ENCODE results near the gene TIAM2. TPM values are rescaled to one million over a fixed set of nuclear protein-coding genes. Genes with fewer than 3 reads are reported as not detected.

Gene TIAM2
- total and polyA plus RNA-seq, 2 donors (not counting 3 experiments of a cell fraction or from before 2014, with no cell fraction given): 9.6 to 18.5 TPM

DNA sequence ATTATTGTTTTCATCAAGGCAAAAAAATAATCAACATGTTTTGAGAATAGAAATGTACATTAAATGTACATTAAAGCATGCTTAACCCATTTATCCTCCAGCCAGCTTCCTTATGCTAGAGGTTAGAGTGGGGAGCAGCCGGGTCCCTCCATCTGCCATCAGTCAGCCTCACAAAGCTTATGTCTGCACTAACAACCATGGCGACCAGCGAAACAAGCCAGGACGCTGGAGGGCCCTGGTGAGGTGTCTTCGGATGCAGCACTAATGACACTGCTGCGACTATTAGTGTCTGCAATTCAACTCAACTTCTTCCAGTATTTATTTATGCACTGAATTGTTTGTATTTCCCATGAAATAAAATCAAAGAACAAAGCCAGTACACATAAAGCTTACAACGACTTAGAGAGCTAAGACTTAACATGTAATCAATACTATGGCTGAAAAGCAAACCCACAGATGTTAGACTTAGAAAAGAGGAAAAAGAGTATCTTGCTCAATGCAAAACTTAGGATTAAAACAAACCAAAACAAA, 275.5 kb downstream of the TIAM2 start:
- H3K79me2 ChIP-seq (ENCODE audit: control insufficient read depth, insufficient read depth, low read length): peaks cover 18% of the 10 kb centered on the region
- peaks cover 0 to 4% of the 10 kb centered on the region in 2 experiments for H3K36me3 ChIP-seq (ENCODE audit: control insufficient read depth in 2 of 2, extremely low read depth in 1 of 2, insufficient read depth in 2 of 2, low read length in 2 of 2)
- no peaks in the 10 kb centered on the region for H3K27me3 ChIP-seq (ENCODE audit: control insufficient read depth in 2 of 2, insufficient read depth in 2 of 2, low read length in 2 of 2)
- no peak for TF ChIP-seq POLR2AphosphoS5 (IDR thresholded peaks at IDR 0.05; ENCODE audit: insufficient read depth, low read depth, low read length)
- TF ChIP-seq MYC (IDR thresholded peaks at IDR 0.05; ENCODE audit: low read depth, low read length): no peak
- TF ChIP-seq, protein P1, sequence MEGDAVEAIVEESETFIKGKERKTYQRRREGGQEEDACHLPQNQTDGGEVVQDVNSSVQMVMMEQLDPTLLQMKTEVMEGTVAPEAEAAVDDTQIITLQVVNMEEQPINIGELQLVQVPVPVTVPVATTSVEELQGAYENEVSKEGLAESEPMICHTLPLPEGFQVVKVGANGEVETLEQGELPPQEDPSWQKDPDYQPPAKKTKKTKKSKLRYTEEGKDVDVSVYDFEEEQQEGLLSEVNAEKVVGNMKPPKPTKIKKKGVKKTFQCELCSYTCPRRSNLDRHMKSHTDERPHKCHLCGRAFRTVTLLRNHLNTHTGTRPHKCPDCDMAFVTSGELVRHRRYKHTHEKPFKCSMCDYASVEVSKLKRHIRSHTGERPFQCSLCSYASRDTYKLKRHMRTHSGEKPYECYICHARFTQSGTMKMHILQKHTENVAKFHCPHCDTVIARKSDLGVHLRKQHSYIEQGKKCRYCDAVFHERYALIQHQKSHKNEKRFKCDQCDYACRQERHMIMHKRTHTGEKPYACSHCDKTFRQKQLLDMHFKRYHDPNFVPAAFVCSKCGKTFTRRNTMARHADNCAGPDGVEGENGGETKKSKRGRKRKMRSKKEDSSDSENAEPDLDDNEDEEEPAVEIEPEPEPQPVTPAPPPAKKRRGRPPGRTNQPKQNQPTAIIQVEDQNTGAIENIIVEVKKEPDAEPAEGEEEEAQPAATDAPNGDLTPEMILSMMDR (IDR thresholded peaks at IDR 0.05; ENCODE audit: extremely low read depth in 1 of 2, insufficient read depth in 1 of 2, low read depth in 1 of 2, low read length in 2 of 2): no peak
- no peak for TF ChIP-seq POLR2A (IDR thresholded peaks at IDR 0.05; ENCODE audit: low read depth, low read length)
- TF ChIP-seq, protein P2, sequence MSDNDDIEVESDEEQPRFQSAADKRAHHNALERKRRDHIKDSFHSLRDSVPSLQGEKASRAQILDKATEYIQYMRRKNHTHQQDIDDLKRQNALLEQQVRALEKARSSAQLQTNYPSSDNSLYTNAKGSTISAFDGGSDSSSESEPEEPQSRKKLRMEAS (IDR thresholded peaks at IDR 0.05; ENCODE audit: insufficient read depth, insufficient read length): no peak
- no peak for TF ChIP-seq FOS (IDR thresholded peaks at IDR 0.05; ENCODE audit: borderline replicate concordance, insufficient read depth, low read length)
- no peak for TF ChIP-seq GATA2 (IDR thresholded peaks at IDR 0.05; ENCODE audit: insufficient read depth, insufficient read length, low read depth, low read length)
- no peak for TF ChIP-seq EZH2 (IDR thresholded peaks at IDR 0.05; ENCODE audit: borderline replicate concordance, low read depth, low read length, severe bottlenecking)
- no peak for TF ChIP-seq JUN (IDR thresholded peaks at IDR 0.05; ENCODE audit: borderline replicate concordance, insufficient read depth, insufficient read length, low read depth)
- intact Hi-C loops (cut with micrococcal nuclease) (no loop called here), dilution Hi-C loops (cut with MboI; ENCODE audit: extremely low pct_ligation_motif_present, low sequenced_read_pairs) (no loop called here)
- no peak overlapping the region for H2AFZ ChIP-seq (ENCODE audit: low read depth, low read length)
- H4K20me1 ChIP-seq (replicated peaks; ENCODE audit: control insufficient read depth, extremely low read depth, insufficient read depth, low read length): no peaks in the 10 kb centered on the region
- ChIA-PET CTCF (interaction anchor here (0.8 to 1.7 kb wide), 3 partner anchors 28 to 343 kb away, joined by 3 to 4 read pairs (median 3); no protein-coding TSS in a partner anchor), POLR2A (interaction anchor here (0.6 kb wide), 1 partner anchor 343 kb away, joined by 5 read pairs; no protein-coding TSS in a partner anchor)
- no peaks in the 10 kb centered on the region for H3K9me1 ChIP-seq (replicated peaks; ENCODE audit: control insufficient read depth, extremely low read depth, insufficient read depth, low read length)
- no peaks in the 10 kb centered on the region for H3K9me3 ChIP-seq (replicated peaks; ENCODE audit: control insufficient read depth, insufficient read depth, low read length)
- H3K4me3 ChIP-seq (replicated peaks in 1 of 3; ENCODE audit: insufficient read depth in 1 of 3, low read depth in 1 of 3, low read length in 3 of 3): no peak overlapping the region
- no peak overlapping the region for H3K9ac ChIP-seq (replicated peaks; ENCODE audit: extremely low read depth, insufficient read depth, low read length)
- no peak for FAIRE-seq
- H3K27ac ChIP-seq (ENCODE audit: insufficient read depth, low read depth, low read length): no peak overlapping the region
- BruUV-seq (replicated peaks): no TSS peak
- H3K4me1 ChIP-seq (ENCODE audit: control insufficient read depth, extremely low read depth, insufficient read depth, low read length): peaks cover 30% of the 10 kb centered on the region
- H3K4me2 ChIP-seq (ENCODE audit: insufficient read depth, low read length): no peak overlapping the region
- DNase-seq (ENCODE audit: low read depth, low spot score): no peak

Measured in endothelial cell of umbilical vein (primary cell).